NCI-H1092 (cell line): ENCODE data around the gene CYBRD1.

Experiments
- DNase-seq: peaks from one replicate; lab custom pipeline; 2025; lab: John Stamatoyannopoulos, UW

CYBRD1 gene

DNA sequence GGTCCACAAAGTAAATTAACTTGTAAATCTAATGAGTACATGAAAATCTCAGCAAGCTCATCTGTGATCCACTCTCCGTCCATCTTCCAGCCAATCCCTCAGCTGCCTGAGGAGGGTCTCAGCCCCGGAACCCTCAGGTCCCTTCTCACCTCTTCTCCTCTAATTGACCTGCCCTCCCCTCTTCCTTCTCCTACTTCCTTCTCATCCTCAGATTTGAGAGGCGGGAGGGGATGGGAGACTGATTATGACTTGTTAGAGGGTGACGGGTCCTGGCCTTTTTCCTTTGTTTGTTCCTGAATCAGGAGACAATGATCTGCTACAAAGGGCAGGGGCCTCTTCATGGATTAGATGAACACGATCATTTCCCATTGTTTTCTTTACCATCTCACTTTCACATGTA, 80.1 kb downstream of the CYBRD1 start:
- DNase-seq, result no peak
